Peyer's patch (tissue), 4 donors: ENCODE measurements around the gene MYO1F.

Experiments used
- POLR2A ChIP-seq, 2 donors: fragments of 450-650 bp; IDR thresholded peaks; one replicate each; pipeline ENCODE4 v1.5.1; 2017; ENCODE audit warnings: antibody characterized with exemption in 2 of 2, mild to moderate bottlenecking in 2 of 2, moderate library complexity in 2 of 2
- TF ChIP-seq, protein P1 (sequence below), 6 experiments: fragments of 450-650 bp in 4 of 6; fragments of 200-600 bp in 2 of 6; sonication (generic) in 1 of 6; IDR thresholded peaks; one replicate each; pipeline ENCODE4 v1.5.1; 2017 to 2019; ENCODE audit warnings: antibody characterized with exemption in 6 of 6, mild to moderate bottlenecking in 3 of 6, moderate library complexity in 1 of 6

DNA sequence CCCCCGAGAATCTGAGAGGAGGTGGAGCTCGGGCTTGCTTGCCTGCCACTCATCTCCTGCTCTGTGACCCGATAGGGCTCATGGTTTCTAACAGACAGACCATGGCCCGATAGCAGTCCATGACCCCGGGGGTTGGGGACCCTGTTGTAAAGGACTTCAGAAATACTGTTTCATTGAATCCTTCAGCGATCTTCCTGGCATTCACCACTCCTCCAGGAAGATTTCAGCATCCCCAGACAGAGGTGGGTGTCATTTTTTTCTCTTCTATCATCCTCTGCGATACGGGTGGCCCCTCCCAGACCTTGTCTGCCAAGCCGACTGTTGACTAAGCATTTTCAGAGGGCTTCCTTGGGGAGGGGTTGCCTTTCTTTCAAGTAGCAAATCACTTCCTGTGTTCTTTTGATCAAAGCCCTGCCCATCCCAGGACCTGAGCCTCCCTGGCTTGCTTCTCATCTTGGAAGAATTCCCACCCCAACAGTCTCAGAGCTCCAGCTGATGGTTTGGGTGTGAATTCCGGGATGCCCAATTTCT is 1.7 kb downstream of the MYO1F start:
- TF ChIP-seq, protein P1, sequence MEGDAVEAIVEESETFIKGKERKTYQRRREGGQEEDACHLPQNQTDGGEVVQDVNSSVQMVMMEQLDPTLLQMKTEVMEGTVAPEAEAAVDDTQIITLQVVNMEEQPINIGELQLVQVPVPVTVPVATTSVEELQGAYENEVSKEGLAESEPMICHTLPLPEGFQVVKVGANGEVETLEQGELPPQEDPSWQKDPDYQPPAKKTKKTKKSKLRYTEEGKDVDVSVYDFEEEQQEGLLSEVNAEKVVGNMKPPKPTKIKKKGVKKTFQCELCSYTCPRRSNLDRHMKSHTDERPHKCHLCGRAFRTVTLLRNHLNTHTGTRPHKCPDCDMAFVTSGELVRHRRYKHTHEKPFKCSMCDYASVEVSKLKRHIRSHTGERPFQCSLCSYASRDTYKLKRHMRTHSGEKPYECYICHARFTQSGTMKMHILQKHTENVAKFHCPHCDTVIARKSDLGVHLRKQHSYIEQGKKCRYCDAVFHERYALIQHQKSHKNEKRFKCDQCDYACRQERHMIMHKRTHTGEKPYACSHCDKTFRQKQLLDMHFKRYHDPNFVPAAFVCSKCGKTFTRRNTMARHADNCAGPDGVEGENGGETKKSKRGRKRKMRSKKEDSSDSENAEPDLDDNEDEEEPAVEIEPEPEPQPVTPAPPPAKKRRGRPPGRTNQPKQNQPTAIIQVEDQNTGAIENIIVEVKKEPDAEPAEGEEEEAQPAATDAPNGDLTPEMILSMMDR (IDR thresholded peaks at IDR 0.05), result no peak
- no peak for TF ChIP-seq POLR2A (IDR thresholded peaks at IDR 0.05)
